HepG2 (cell line): ENCODE data around the gene CDH22. TPM values are rescaled to one million over a fixed set of nuclear protein-coding genes. Genes with fewer than 3 reads are reported as not detected.

ENCODE experiments used
- ARID2 ChIP-seq: sonication (generic); formaldehyde crosslinking; IDR thresholded peaks from 2 replicates; pipeline ENCODE4 v1.8.1; 2022; ENCODE audit warnings: mild to moderate bottlenecking, missing genetic modification reagents, borderline replicate concordance
- CC2D1A ChIP-seq: sonication (generic); formaldehyde crosslinking; IDR thresholded peaks from 2 replicates; pipeline ENCODE4 v1.8.1; 2023; ENCODE audit warnings: mild to moderate bottlenecking, missing genetic modification reagents
- CEBPG ChIP-seq: IDR thresholded peaks from 2 replicates; pipeline ENCODE4 v1.6.1; 2016
- DMAP1 ChIP-seq: IDR thresholded peaks from 2 replicates; pipeline ENCODE4 v1.6.1; 2016
- MAZ ChIP-seq, 2 experiments: sonication (generic) in 1 of 2; formaldehyde crosslinking in 1 of 2; IDR thresholded peaks; 2 replicates each; pipeline versions ENCODE4 v1.5.0 to v1.6.1; 2012 to 2020; ENCODE audit warnings: low read depth in 2 of 2, mild to moderate bottlenecking in 2 of 2, borderline replicate concordance in 1 of 2, improper control_type of control experiment in 1 of 2, low read length in 1 of 2, missing genetic modification reagents in 1 of 2, moderate library complexity in 1 of 2
- MIER3 ChIP-seq: IDR thresholded peaks from 2 replicates; pipeline ENCODE4 v1.6.1; 2016; ENCODE audit warnings: missing compliant biosample characterization, borderline replicate concordance
- NBN ChIP-seq: fragments of 450-650 bp; conservative IDR thresholded peaks from 2 replicates; pipeline ENCODE4 v1.6.1; 2017
- NFKBIZ ChIP-seq: IDR thresholded peaks from 2 replicates; pipeline ENCODE4 v1.6.1; 2018; ENCODE audit warnings: missing genetic modification reagents, missing compliant biosample characterization
- NR2F2 ChIP-seq: IDR thresholded peaks from 2 replicates; pipeline ENCODE4 v1.6.1; 2012; ENCODE audit warnings: low read depth, inconsistent platforms, borderline replicate concordance
- SATB2 ChIP-seq: sonication (generic); formaldehyde crosslinking; IDR thresholded peaks from 2 replicates; pipeline ENCODE4 v1.5.0; 2020; ENCODE audit warnings: missing genetic modification reagents
- SIX1 ChIP-seq: sonication (generic); formaldehyde crosslinking; IDR thresholded peaks from 2 replicates; pipeline ENCODE4 v1.4.0; 2020; ENCODE audit warnings: missing genetic modification reagents, borderline replicate concordance
- SP2 ChIP-seq: sonication (generic); formaldehyde crosslinking; IDR thresholded peaks from 2 replicates; pipeline ENCODE4 v1.5.1; 2020; ENCODE audit warnings: mild to moderate bottlenecking, missing genetic modification reagents
- TBX2 ChIP-seq: sonication (generic); formaldehyde crosslinking; IDR thresholded peaks from 2 replicates; pipeline ENCODE4 v1.5.0; 2020; ENCODE audit warnings: missing genetic modification reagents, mild to moderate bottlenecking, borderline replicate concordance
- ZBTB38 ChIP-seq: sonication (generic); formaldehyde crosslinking; IDR thresholded peaks from 2 replicates; pipeline ENCODE4 v1.5.1; 2020; ENCODE audit warnings: mild to moderate bottlenecking, missing genetic modification reagents
- ZNF224 ChIP-seq: sonication (generic); formaldehyde crosslinking; IDR thresholded peaks from 2 replicates; pipeline ENCODE4 v1.5.0; 2020; ENCODE audit warnings: mild to moderate bottlenecking, missing genetic modification reagents
- ZNF274 ChIP-seq: sonication (generic); formaldehyde crosslinking; IDR thresholded peaks from 2 replicates; pipeline ENCODE4 v1.5.1; 2020; ENCODE audit warnings: mild to moderate bottlenecking, missing genetic modification reagents
- ZNF326 ChIP-seq: sonication (generic); formaldehyde crosslinking; IDR thresholded peaks from 2 replicates; pipeline ENCODE4 v1.4.0; 2020; ENCODE audit warnings: missing genetic modification reagents, borderline replicate concordance
- ZNF563 ChIP-seq: sonication (generic); formaldehyde crosslinking; IDR thresholded peaks from 2 replicates; pipeline ENCODE4 v1.8.0; 2022; ENCODE audit warnings: mild to moderate bottlenecking, moderate library complexity, missing genetic modification reagents
- ZNF615 ChIP-seq: sonication (generic); formaldehyde crosslinking; IDR thresholded peaks from 2 replicates; pipeline ENCODE4 v1.5.0; 2020; ENCODE audit warnings: mild to moderate bottlenecking, missing genetic modification reagents, borderline replicate concordance
- ZNF678 ChIP-seq: sonication (generic); formaldehyde crosslinking; IDR thresholded peaks from 2 replicates; pipeline ENCODE4 v1.4.0; 2020; ENCODE audit warnings: mild to moderate bottlenecking, missing genetic modification reagents
- ZNF761 ChIP-seq: sonication (generic); formaldehyde crosslinking; conservative IDR thresholded peaks from 2 replicates; pipeline ENCODE4 v1.4.0; 2020; ENCODE audit warnings: mild to moderate bottlenecking, missing genetic modification reagents
- polyA plus RNA-seq, 8 experiments: library from polyadenylated mRNA; depleted of rRNA in 3 of 8; stranded (reverse) in 7 of 8; unstranded in 1 of 8; fragments of >200 nt; fragmentation: Illumina TruSeq in 4 of 8; extraction: Trizol in 4 of 8; gene quantifications; 2 replicates each; pipeline versions ENCODE4 v1.2.1 to v1.2.3, GENCODE V29; 2011 to 2016; ENCODE audit warnings: low read depth in 4 of 8, missing spikeins in 1 of 8, mixed read lengths in 1 of 8; ENCODE audit not compliant: insufficient read depth in 1 of 8
- total RNA-seq, 5 experiments: library from RNA; depleted of rRNA; stranded (reverse); fragments of >200 nt; fragmentation: Illumina TruSeq; extraction: Trizol; gene quantifications; 2 replicates each; pipeline ENCODE4 v1.2.3, GENCODE V29; 2016; ENCODE audit warnings: low read depth in 1 of 5
- TF ChIP-seq, protein P1 (sequence below): sonication (generic); formaldehyde crosslinking; IDR thresholded peaks from 2 replicates; pipeline ENCODE4 v1.9.0; 2022; ENCODE audit warnings: missing genetic modification reagents, mild to moderate bottlenecking, borderline replicate concordance
- TF ChIP-seq, protein P2 (sequence below): sonication (generic); formaldehyde crosslinking; IDR thresholded peaks from 2 replicates; pipeline ENCODE4 v1.4.0; 2020; ENCODE audit warnings: missing genetic modification reagents
- TF ChIP-seq, protein P3 (sequence below): sonication (generic); formaldehyde crosslinking; IDR thresholded peaks from 2 replicates; pipeline ENCODE4 v1.4.0; 2020; ENCODE audit warnings: mild to moderate bottlenecking, low read depth, missing genetic modification reagents
- TF ChIP-seq, protein P4 (sequence below): sonication (generic); formaldehyde crosslinking; IDR thresholded peaks from 2 replicates; pipeline ENCODE4 v1.8.1; 2023; ENCODE audit warnings: mild to moderate bottlenecking, inconsistent platforms, moderate library complexity, missing genetic modification reagents, borderline replicate concordance
- TF ChIP-seq, protein P5 (sequence below): sonication (generic); formaldehyde crosslinking; conservative IDR thresholded peaks from 2 replicates; pipeline ENCODE4 v1.5.0; 2020; ENCODE audit warnings: missing genetic modification reagents

Gene CDH22
- total and polyA plus RNA-seq, 2 of the 13 experiments (the other 11 are each of a cell fraction or from before 2014, with no cell fraction given), result not detected

DNA sequence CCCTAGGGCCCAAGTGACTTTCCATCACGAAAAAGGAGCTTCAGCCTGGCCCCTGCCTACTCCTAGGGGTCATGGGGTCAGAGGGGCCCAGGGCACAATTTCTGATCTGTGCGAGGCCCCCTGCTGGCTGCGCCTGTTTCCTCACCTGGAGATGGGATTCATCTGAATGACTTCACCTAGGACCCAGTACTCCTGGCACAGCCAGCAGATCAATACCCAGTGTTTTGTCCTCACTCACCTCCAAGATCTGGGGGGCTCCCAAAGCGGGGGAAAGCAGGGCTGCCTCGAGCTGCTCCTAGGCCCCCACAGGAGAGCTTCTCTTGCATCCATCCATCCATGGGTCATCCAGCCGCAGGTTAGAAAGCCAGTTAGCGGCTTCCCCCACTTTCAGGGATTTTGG lies 156.4 kb downstream of the CDH22 start (continued):
- TF ChIP-seq ZBTB38 (CRISPR knock-in tag) (no peak), ARID2 (CRISPR knock-in tag) (no peak), SIX1 (no peak), ZNF678 (CRISPR knock-in tag) (no peak), ZNF615 (CRISPR knock-in tag) (no peak), ZNF563 (no peak), ZNF761 (no peak), TBX2 (CRISPR knock-in tag) (no peak), DMAP1 (CRISPR knock-in tag) (no peak), CC2D1A (CRISPR knock-in tag) (no peak), ZNF224 (CRISPR knock-in tag) (no peak), NFKBIZ (CRISPR knock-in tag) (no peak), NBN (no peak), ZNF274 (CRISPR knock-in tag) (no peak), ZNF326 (CRISPR knock-in tag) (no peak), SATB2 (CRISPR knock-in tag) (no peak), MIER3 (no peak), NR2F2 (peak; percentile 68; the same call in 1 of the 2 replicates), CEBPG (no peak; the same call in 1 of the 2 replicates), SP2 (CRISPR knock-in tag) (no peak), MAZ (IDR thresholded peaks at IDR 0.05; ENCODE audit: borderline replicate concordance, low read depth, low read length) (no peak), MAZ (CRISPR knock-in tag; IDR thresholded peaks at IDR 0.05; ENCODE audit: low read depth) (no peak)
- TF ChIP-seq, protein P1, sequence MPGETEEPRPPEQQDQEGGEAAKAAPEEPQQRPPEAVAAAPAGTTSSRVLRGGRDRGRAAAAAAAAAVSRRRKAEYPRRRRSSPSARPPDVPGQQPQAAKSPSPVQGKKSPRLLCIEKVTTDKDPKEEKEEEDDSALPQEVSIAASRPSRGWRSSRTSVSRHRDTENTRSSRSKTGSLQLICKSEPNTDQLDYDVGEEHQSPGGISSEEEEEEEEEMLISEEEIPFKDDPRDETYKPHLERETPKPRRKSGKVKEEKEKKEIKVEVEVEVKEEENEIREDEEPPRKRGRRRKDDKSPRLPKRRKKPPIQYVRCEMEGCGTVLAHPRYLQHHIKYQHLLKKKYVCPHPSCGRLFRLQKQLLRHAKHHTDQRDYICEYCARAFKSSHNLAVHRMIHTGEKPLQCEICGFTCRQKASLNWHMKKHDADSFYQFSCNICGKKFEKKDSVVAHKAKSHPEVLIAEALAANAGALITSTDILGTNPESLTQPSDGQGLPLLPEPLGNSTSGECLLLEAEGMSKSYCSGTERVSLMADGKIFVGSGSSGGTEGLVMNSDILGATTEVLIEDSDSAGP (CRISPR knock-in tag), result no peak
- TF ChIP-seq, protein P2, sequence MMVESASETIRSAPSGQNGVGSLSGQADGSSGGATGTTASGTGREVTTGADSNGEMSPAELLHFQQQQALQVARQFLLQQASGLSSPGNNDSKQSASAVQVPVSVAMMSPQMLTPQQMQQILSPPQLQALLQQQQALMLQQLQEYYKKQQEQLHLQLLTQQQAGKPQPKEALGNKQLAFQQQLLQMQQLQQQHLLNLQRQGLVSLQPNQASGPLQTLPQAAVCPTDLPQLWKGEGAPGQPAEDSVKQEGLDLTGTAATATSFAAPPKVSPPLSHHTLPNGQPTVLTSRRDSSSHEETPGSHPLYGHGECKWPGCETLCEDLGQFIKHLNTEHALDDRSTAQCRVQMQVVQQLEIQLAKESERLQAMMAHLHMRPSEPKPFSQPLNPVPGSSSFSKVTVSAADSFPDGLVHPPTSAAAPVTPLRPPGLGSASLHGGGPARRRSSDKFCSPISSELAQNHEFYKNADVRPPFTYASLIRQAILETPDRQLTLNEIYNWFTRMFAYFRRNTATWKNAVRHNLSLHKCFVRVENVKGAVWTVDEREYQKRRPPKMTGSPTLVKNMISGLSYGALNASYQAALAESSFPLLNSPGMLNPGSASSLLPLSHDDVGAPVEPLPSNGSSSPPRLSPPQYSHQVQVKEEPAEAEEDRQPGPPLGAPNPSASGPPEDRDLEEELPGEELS (CRISPR knock-in tag), result no peak
- TF ChIP-seq, protein P3, sequence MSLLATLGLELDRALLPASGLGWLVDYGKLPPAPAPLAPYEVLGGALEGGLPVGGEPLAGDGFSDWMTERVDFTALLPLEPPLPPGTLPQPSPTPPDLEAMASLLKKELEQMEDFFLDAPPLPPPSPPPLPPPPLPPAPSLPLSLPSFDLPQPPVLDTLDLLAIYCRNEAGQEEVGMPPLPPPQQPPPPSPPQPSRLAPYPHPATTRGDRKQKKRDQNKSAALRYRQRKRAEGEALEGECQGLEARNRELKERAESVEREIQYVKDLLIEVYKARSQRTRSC (CRISPR knock-in tag), result no peak
- TF ChIP-seq, protein P4, sequence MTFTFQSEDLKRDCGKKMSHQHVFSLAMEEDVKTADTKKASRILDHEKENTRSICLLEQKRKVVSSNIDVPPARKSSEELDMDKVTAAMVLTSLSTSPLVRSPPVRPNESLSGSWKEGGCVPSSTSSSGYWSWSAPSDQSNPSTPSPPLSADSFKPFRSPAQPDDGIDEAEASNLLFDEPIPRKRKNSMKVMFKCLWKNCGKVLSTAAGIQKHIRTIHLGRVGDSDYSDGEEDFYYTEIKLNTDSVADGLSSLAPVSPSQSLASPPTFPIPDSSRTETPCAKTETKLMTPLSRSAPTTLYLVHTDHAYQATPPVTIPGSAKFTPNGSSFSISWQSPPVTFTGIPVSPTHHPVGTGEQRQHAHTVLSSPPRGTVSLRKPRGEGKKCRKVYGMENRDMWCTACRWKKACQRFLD (CRISPR knock-in tag), result no peak
- TF ChIP-seq, protein P5, sequence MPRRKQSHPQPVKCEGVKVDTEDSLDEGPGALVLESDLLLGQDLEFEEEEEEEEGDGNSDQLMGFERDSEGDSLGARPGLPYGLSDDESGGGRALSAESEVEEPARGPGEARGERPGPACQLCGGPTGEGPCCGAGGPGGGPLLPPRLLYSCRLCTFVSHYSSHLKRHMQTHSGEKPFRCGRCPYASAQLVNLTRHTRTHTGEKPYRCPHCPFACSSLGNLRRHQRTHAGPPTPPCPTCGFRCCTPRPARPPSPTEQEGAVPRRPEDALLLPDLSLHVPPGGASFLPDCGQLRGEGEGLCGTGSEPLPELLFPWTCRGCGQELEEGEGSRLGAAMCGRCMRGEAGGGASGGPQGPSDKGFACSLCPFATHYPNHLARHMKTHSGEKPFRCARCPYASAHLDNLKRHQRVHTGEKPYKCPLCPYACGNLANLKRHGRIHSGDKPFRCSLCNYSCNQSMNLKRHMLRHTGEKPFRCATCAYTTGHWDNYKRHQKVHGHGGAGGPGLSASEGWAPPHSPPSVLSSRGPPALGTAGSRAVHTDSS (CRISPR knock-in tag), result no peak
